NAMALWA (cell line): Measurements from ENCODE around the gene CCDC146.
"Not testable (repeated sequence)": the region's sequence is repeated elsewhere in the genome, so short reads cannot be mapped to it uniquely, and the experiment has no call there.

Source experiments
- DNase-seq: peaks from one replicate; pipeline ENCODE4 v3.0.0-alpha.2; 2015; ENCODE audit warnings: low spot score

The CCDC146 gene

GRCh38 chr7:77140291-77140690, 17.9 kb downstream of the CCDC146 start:
- not testable (repeated sequence) for DNase-seq

DNA sequence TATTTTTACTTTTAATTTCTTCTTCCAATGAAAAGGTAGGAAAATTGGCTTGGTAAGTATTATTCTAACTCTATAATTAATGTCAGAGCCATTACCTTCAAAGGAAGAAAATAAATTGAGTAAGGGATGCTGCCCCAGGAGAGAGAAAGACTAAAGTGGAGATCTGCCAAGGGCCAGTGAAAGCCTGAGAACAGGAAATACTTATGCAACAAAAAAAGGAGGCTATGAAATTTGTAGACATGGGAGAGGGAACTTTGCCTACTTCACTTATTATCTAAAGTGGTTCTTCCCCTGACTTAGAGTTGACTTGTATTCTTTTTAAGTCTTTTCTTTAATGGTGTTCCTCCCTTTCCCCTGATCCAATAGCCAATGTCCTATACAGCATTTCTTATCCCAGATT, 29.8 kb downstream of the CCDC146 start:
- not testable (repeated sequence) for DNase-seq

DNA sequence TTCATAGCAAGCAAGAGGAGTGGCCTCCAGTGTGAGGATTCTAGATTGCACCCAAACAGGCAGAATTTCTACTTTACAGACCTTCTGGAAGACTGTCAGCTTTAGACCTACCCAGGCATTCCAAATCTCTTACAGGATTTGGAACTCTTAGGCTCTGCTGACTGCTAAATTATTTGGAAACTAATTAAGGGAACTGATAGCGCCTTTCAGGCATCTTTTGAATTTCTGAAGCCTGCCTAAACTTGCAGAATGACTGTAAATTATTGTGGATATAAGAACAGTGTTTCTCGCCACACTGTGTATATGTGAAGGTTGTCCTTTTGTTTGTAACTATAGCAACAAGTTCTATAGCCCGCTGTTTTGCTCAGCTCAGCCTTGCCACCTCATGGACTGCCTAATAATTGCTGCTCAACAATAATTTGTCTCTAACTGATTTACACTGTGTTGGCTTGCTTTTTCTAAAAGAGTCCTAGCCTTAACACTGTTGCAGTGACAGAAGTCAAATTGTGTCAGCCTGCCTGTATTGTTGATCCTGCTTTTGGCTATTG, 32.6 kb downstream of the CCDC146 start:
- peak; percentile 13 for DNase-seq

DNA sequence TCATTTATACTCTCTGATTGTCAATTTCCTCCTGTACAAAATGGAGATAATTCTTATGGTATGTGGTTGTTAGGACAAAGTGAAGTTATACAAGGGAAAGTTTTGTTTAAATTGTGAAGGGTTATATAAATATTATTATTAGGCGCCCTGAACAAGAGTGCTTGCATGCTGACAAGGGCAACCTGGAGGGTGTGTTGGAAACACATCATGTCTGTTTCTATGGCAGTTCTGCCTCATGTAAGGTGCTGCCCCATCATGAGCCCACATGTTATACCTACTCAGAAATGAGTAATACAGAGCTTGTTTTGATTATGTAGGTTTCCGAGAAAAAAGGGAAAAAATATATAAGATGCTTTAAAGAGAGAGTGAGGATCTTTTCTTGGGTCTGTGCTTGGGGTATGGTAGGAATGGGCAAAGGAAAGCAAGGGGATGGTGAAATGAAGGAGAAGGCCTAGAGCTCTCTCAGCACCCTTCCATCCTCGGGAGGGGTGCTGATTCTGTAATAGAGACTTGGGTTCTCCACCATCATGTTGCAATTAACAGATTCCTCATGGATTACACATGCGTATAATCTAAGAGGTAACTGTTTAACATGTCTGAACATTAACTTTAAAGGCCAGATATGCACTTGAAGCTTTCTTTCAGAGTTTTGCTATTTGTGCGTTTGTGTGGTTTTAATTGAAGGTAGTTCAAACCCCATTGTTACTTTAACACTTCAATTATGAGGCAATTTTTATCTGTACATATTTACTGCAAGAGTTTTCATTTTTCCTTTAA, 33.4 kb downstream of the CCDC146 start:
- not testable (repeated sequence) for DNase-seq

- DNase-seq, result not testable (repeated sequence)
These were observed 34.6 kb downstream of the CCDC146 start for GRCh38 chr7:77157034-77157433.

DNA sequence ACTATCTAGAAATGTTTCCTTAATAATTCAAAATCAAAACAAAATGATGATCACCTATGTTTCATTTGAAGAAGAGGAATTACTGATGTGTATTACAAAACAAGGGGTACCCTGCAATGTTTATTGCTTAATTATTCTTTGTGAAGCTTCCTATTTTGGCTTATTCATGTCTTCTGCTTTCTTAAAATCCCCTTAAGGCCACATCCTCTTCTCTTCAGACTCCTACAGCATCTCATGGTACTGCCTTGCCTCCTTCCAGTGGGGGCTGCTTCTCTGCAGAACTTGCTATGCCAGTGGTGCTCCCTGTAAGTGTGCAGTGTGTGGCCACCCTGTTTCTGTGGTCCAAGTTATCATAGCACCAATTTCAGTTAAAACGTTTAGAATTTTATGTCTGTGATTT, 35.0 kb downstream of the CCDC146 start:
- DNase-seq, result no peak

DNA sequence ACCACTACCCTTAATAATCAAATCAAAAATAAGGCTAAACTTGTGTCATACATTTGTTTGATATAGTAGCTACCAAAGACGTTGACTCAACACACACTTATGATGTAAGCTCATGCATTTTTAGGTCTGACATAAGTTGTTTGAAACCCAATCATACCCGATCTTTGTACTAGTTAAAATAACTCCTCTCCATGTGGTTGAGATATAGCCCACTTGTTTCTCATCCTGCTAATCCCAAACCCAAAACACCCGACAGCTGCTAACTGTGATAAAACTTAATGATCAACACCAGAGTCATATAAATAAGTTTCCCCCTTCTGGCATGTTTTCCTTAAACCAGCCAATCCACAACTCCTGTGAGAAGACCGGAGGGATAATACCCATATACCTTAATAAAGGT, 48.7 kb downstream of the CCDC146 start:
- DNase-seq, result not testable (repeated sequence)

DNA sequence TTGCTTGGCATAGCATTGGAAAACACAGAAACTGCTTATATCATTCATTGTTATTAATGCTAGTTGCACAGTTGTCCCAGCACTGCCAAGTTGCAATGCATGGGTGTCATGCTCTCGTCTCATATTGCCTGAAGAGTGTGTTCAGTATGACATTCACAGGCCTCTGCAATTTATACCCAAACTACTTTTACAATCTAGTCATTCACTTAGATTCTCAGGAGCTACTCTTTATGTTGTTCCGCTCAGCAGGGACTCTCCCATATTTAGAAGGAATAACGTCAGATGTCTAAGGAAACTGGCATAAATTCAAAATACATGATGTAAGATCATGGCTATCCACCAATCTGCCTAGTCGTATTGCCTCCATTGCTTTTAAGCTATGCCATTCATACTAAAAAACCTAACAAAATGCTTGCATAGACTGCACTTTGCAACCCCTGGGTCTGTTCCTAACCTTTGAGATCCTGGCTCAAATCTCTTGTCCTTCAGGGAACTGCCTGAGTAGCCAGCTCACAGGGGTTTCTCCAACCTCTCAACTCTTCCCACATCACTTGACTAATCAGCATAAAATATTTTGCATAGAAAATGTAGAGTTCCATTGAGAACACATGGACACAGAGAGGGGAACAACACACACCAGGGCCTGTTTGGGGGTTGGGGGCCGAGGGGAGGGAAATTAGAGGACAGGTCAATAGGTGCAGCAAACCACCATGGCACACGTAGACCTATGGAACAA, 50.2 kb downstream of the CCDC146 start:
- not testable (repeated sequence) for DNase-seq

DNA sequence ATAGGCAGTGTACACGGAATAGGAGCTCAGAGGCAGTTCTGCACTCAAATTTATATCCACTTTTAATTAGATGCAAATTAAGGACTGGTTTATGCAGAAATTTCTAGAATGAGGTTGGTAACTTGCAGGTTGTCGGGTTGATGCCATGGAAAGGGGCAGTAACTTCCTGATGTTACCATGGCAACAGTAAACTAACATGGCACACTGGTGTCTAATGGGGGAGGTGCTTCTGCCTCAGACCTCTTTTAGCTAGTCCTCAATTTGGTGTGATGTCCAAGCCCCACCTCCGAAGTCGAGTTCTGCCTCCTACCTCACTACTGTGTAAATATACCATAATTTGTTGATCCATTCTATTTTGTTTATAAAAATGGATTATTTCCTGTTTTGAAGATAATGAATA, 52.0 kb downstream of the CCDC146 start:
- not testable (repeated sequence) for DNase-seq

GRCh38 chr7:77175274-77175800, 52.9 kb downstream of the CCDC146 start:
- DNase-seq, result not testable (repeated sequence)

DNA sequence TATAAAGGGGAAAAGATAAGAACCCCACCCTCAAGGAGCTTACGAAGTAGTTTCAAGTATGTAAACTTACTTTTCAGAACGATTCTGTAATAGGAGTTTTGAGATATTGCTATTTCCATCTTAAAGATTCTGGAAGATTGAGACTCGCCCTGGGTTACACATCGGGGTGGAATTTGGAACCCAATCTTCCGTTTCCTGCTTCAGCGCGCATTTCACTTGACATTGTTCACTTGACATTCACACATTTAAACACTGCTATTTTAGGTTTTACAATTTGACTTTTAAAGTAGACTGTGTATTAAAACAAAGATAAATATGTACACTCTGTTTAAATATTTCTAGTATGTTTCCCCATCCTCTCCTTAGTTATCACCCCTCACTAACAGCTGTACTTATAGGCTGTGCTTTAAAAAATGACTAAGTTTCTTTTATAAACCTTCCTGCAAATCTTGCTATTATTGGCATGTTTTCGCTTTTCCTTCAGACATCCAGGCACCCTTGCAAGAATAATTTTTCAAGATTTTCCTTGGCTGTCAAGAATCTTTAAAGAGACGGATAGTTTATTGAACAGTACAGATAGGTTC, 55.0 kb downstream of the CCDC146 start:
- DNase-seq, result not testable (repeated sequence)

DNA sequence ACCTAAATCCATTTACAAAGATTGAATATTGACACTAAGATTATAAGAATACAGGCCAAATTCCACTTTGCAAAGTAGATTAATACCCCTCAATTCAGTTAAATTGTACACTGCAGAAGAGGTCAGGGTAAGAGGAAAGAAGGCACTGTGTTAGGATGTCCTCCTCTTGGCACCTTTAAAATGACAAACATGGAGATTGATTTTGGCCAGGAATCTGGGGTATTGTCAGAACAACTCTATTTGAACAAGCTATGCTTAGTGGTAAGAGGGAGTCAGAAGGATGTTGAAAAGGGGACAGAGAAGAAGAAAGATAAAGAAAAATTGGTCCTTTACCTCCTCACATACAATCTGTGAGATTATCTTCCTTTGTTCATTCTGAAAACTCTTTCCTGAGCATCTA, 55.6 kb downstream of the CCDC146 start:
- not testable (repeated sequence) for DNase-seq

DNA sequence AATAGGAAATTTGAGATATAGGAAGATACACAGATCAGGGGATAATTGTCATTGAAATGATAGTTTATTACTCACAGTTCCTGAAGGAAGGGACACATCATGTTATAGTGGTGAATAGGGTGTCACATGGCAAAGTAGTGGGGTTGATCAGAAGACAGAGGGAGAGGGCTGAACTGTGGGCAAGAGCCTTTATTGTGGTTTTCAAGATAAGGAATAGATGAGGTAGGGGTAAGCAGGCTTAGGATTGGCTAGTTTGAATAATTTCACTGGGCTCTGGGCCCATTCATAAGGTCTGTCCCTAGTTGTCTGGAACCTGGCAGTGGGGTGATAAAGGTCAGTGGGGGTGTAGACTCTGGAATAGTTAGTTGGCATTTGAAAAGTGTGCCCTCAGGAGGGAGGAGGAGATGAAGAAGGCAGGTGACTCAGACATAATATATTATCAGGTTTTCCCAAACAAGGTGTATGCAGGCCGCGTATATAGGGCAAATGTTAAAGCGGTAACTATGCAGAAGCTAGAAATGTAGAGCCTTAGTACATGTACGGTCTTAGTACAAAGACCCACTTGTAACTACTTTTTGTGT, 58.7 kb downstream of the CCDC146 start:
- no peak for DNase-seq

DNA sequence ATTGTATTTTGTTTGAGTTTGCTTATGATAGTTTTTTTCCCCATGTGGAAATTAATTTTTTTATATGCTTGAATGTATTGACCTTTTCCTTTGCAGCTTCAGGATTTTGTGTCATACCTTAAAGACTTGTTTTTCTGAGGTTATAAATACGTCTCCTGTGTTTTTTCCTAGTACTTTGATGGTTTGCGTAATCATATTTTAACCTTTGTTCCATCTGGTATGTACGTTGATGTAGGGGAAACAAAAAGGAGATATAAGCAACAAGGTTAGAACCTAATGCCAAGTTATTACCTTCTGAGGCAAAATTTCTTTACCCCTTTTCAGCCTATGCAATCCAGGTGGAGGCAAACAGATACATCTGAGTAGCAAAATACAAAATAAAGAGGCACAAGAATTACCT, 59.3 kb downstream of the CCDC146 start:
- DNase-seq, result no peak

GRCh38 chr7:77182261-77182660, 59.8 kb downstream of the CCDC146 start:
- DNase-seq, result no peak

DNA sequence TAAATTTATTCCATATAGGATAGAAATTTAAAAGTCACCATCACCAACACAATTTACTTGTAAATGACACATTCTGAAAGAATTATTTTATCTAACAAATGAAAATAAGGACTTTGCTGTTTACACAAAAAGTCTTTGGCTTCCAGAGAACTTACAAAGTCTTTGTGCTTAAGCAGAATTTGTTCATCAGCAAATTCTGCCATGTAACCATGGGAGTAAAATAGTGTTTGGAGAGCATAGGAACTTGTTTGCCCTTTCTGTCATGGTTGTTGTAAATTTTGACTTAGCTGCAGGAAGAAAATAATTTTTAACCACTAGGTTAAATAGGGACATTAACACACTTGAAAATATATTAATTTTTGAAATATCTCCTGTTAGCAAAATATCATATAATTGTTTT, 62.0 kb downstream of the CCDC146 start:
- DNase-seq, result no peak

DNA sequence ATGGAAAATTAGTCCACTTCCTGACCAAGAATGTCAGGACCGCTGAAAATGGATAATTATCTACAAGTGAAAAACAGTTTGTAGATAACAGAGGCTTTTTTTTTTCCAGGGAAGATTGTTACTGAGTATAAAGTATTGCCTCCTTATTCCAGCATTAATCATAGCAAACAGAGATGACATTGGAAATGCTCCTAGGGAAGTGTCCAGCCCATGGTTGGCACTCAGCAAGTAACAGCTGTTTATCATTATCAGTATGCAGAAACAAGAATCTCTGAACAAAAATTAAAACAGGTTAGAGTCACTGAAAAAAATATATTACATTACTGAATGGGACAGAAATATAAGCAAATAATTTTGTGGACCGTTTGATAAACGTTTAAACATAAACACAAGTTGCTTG, 62.6 kb downstream of the CCDC146 start:
- DNase-seq, result no peak

- DNase-seq, result no peak
These were observed 63.5 kb downstream of the CCDC146 start for GRCh38 chr7:77185866-77186265.

- no peak for DNase-seq
These were observed 66.5 kb downstream of the CCDC146 start for GRCh38 chr7:77188731-77189437.

DNA sequence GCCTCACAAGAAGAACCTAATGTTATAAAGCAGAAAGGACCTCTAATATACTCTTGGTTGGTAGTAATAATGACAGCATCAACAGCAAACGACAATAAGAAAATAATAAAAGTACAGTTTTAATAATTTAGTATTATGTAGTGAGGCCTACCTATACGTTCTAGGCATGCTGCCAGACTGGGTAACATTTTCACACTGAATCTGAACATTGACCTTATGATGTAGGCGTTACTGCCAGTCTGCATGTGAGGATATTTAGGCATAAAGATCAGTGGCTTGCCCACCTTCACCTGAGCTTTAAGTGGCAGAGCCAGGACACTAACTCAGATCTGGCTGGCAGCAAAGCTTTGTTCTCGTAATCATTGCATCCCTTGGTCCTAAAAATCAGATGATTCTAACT, 74.7 kb downstream of the CCDC146 start:
- no peak for DNase-seq
